Neural cell (in vitro differentiated cells): Measurements from ENCODE around the gene CRTAC1. TPM values are rescaled to one million over a fixed set of nuclear protein-coding genes. Genes with fewer than 3 reads are reported as not detected.

Experiments
- H2AFZ ChIP-seq: fragments of 200-600, 300-800 bp; sonication (generic), shearing (Covaris generic); 2 replicates; pipeline ENCODE4 v1.6.0; 2014; ENCODE audit warnings: low read depth, mild to moderate bottlenecking, antibody characterized with exemption, low read length, moderate library complexity
- H3F3A ChIP-seq: fragments of 200-600 bp; shearing (Covaris generic); 2 replicates; pipeline ENCODE4 v1.6.1; 2016; ENCODE audit warnings: mild to moderate bottlenecking, moderate library complexity, mixed read lengths, antibody characterized with exemption, low read length; ENCODE audit not compliant: insufficient read depth, poor library complexity, severe bottlenecking
- H3K27ac ChIP-seq: fragments of 200-600, 300-800 bp; sonication (generic), shearing (Covaris generic); 2 replicates; pipeline ENCODE4 v1.5.1; 2014; ENCODE audit warnings: mild to moderate bottlenecking, low read length, moderate library complexity
- H3K27me3 ChIP-seq: fragments of 300-800, 200-600 bp; sonication (generic), shearing (Covaris generic); 2 replicates; pipeline ENCODE4 v1.6.0; 2014; ENCODE audit warnings: mild to moderate bottlenecking, low read depth, low read length, moderate library complexity; ENCODE audit not compliant: insufficient read depth
- H3K36me3 ChIP-seq: fragments of 300-800, 200-600 bp; sonication (generic), shearing (Covaris generic); 2 replicates; pipeline ENCODE4 v1.5.1; 2014; ENCODE audit warnings: mild to moderate bottlenecking, antibody characterized with exemption, low read length, moderate library complexity; ENCODE audit not compliant: insufficient read depth
- H3K4me2 ChIP-seq: fragments of 300-800, 200-600 bp; sonication (generic), shearing (Covaris generic); 2 replicates; pipeline ENCODE4 v1.6.0; 2014; ENCODE audit warnings: mild to moderate bottlenecking, low read length
- H3K4me3 ChIP-seq: fragments of 300-800, 200-600 bp; sonication (generic), shearing (Covaris generic); 2 replicates; pipeline ENCODE4 v1.5.1; 2014; ENCODE audit warnings: mild to moderate bottlenecking, low read length, moderate library complexity
- H3K79me2 ChIP-seq: fragments of 200-600 bp; shearing (Covaris generic); replicated peaks from 2 replicates; pipeline ENCODE4 v1.6.0; 2014; ENCODE audit warnings: mild to moderate bottlenecking, low read length, moderate library complexity; ENCODE audit not compliant: insufficient read depth
- H3K9ac ChIP-seq: fragments of 300-800, 200-600 bp; sonication (generic), shearing (Covaris generic); 2 replicates; pipeline ENCODE4 v1.6.1; 2016; ENCODE audit warnings: mild to moderate bottlenecking, low read length, mixed read lengths
- H3K9me2 ChIP-seq: fragments of 200-600 bp; shearing (Covaris generic); 2 replicates; pipeline ENCODE4 v1.6.1; 2016; ENCODE audit warnings: mild to moderate bottlenecking, low read length, mixed read lengths; ENCODE audit not compliant: insufficient read depth
- H3K9me3 ChIP-seq: fragments of 200-600, 300-800 bp; sonication (generic), shearing (Covaris generic); 2 replicates; pipeline ENCODE4 v1.6.1; 2016; ENCODE audit warnings: mild to moderate bottlenecking, mixed run types, low read length, moderate library complexity, mixed read lengths
- H4K20me1 ChIP-seq: fragments of 200-600 bp; shearing (Covaris generic); 2 replicates; pipeline ENCODE4 v1.6.1; 2016; ENCODE audit warnings: mild to moderate bottlenecking, mixed run types; ENCODE audit not compliant: insufficient read depth
- EP300 ChIP-seq: fragments of 450-650 bp; conservative IDR thresholded peaks from 2 replicates; pipeline ENCODE4 v1.6.1; 2014; ENCODE audit warnings: antibody characterized with exemption, mild to moderate bottlenecking, moderate library complexity; ENCODE audit not compliant: poor library complexity, severe bottlenecking
- EZH2 ChIP-seq: fragments of 200-600, 300-800 bp; shearing (Covaris generic), sonication (generic); IDR thresholded peaks from 2 replicates; pipeline ENCODE4 v1.6.1; 2014; ENCODE audit warnings: antibody characterized with exemption, low read length, borderline replicate concordance, mild to moderate bottlenecking; ENCODE audit not compliant: insufficient read depth, poor library complexity, severe bottlenecking
- MXI1 ChIP-seq: fragments of 450-650 bp; conservative IDR thresholded peaks from 2 replicates; pipeline ENCODE4 v1.6.1; 2014; ENCODE audit warnings: antibody characterized with exemption, mild to moderate bottlenecking; ENCODE audit not compliant: poor library complexity, severe bottlenecking
- POLR2AphosphoS5 ChIP-seq: IDR thresholded peaks from 2 replicates; pipeline ENCODE4 v1.6.1; 2012
- RAD21 ChIP-seq: fragments of 450-650 bp; conservative IDR thresholded peaks from 2 replicates; pipeline ENCODE4 v1.6.1; 2014; ENCODE audit warnings: antibody characterized with exemption, mild to moderate bottlenecking, moderate library complexity
- SMC3 ChIP-seq: fragments of 450-650 bp; conservative IDR thresholded peaks from 2 replicates; pipeline ENCODE4 v1.6.1; 2014; ENCODE audit warnings: antibody characterized with exemption, mild to moderate bottlenecking, moderate library complexity; ENCODE audit not compliant: poor library complexity
- TAF1 ChIP-seq: IDR thresholded peaks from 2 replicates; pipeline ENCODE4 v1.6.1; 2012; ENCODE audit warnings: low read depth
- polyA plus RNA-seq: library from polyadenylated mRNA; depleted of rRNA; stranded (reverse); fragments of >200 nt; gene quantifications from 2 replicates; pipeline ENCODE4 v1.2.3, GENCODE V29; 2014
- TF ChIP-seq, protein P1 (sequence below): IDR thresholded peaks from 2 replicates; pipeline ENCODE4 v1.6.1; 2012; ENCODE audit warnings: borderline replicate concordance
- TF ChIP-seq, protein P2 (sequence below): fragments of 450-650 bp; IDR thresholded peaks from 2 replicates; pipeline ENCODE4 v1.5.1; 2014; ENCODE audit warnings: antibody characterized with exemption, mild to moderate bottlenecking, moderate library complexity; ENCODE audit not compliant: poor library complexity, severe bottlenecking

CRTAC1 gene
- polyA plus RNA-seq, 1 donor from 2014 or later = 1.1 TPM

- Histone ChIP-seq H3K27ac (no peak overlapping the region), H3K36me3 (no peaks in the 10 kb centered on the region), H3K9ac (no peak overlapping the region), H2AFZ (no peak overlapping the region), H3K9me2 (no peaks in the 10 kb centered on the region), H3F3A (no peaks in the 10 kb centered on the region), H3K9me3 (no peaks in the 10 kb centered on the region), H3K27me3 (no peaks in the 10 kb centered on the region), H3K4me3 (no peak overlapping the region), H3K4me2 (no peak overlapping the region), H4K20me1 (no peaks in the 10 kb centered on the region), H3K79me2 (no peaks in the 10 kb centered on the region)
- TF ChIP-seq MXI1 = no peak
- no peak for TF ChIP-seq EP300
- no peak for TF ChIP-seq EZH2
- TF ChIP-seq, protein P1, sequence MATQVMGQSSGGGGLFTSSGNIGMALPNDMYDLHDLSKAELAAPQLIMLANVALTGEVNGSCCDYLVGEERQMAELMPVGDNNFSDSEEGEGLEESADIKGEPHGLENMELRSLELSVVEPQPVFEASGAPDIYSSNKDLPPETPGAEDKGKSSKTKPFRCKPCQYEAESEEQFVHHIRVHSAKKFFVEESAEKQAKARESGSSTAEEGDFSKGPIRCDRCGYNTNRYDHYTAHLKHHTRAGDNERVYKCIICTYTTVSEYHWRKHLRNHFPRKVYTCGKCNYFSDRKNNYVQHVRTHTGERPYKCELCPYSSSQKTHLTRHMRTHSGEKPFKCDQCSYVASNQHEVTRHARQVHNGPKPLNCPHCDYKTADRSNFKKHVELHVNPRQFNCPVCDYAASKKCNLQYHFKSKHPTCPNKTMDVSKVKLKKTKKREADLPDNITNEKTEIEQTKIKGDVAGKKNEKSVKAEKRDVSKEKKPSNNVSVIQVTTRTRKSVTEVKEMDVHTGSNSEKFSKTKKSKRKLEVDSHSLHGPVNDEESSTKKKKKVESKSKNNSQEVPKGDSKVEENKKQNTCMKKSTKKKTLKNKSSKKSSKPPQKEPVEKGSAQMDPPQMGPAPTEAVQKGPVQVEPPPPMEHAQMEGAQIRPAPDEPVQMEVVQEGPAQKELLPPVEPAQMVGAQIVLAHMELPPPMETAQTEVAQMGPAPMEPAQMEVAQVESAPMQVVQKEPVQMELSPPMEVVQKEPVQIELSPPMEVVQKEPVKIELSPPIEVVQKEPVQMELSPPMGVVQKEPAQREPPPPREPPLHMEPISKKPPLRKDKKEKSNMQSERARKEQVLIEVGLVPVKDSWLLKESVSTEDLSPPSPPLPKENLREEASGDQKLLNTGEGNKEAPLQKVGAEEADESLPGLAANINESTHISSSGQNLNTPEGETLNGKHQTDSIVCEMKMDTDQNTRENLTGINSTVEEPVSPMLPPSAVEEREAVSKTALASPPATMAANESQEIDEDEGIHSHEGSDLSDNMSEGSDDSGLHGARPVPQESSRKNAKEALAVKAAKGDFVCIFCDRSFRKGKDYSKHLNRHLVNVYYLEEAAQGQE = no peak
- TF ChIP-seq, protein P2, sequence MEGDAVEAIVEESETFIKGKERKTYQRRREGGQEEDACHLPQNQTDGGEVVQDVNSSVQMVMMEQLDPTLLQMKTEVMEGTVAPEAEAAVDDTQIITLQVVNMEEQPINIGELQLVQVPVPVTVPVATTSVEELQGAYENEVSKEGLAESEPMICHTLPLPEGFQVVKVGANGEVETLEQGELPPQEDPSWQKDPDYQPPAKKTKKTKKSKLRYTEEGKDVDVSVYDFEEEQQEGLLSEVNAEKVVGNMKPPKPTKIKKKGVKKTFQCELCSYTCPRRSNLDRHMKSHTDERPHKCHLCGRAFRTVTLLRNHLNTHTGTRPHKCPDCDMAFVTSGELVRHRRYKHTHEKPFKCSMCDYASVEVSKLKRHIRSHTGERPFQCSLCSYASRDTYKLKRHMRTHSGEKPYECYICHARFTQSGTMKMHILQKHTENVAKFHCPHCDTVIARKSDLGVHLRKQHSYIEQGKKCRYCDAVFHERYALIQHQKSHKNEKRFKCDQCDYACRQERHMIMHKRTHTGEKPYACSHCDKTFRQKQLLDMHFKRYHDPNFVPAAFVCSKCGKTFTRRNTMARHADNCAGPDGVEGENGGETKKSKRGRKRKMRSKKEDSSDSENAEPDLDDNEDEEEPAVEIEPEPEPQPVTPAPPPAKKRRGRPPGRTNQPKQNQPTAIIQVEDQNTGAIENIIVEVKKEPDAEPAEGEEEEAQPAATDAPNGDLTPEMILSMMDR = no peak
- TF ChIP-seq SMC3 = no peak
- no peak for TF ChIP-seq RAD21
- no peak for TF ChIP-seq POLR2AphosphoS5
- no peak for TF ChIP-seq TAF1
Measured at GRCh38 chr10:97887399-97887798, 143.0 kb downstream of the CRTAC1 start.

DNA sequence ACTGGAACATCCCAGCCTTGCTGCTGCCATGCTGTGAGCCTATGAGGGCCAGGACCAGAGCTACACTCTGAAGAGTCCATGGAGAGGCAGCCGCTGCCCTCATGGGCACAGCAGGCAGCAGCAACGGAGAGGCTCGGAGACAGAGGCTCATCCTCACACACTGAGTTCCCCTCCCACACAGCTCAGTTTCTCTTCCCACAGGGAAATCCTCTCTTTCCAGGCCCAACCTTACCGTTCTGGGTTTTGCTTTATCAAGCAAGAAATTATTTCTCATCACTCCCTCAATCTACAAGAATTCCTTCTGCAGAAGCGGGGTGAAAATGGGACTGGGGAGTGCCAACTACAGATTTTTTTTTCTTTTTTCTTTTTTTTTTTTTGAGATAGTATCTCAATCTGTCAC is 144.1 kb downstream of the CRTAC1 start:
- H3K9me2 ChIP-seq = no peaks in the 10 kb centered on the region
- H3K4me2 ChIP-seq = no peak overlapping the region
- H3K4me3 ChIP-seq = no peak overlapping the region
- no peaks in the 10 kb centered on the region for H3K79me2 ChIP-seq
- no peaks in the 10 kb centered on the region for H3K9me3 ChIP-seq
- H3K9ac ChIP-seq = no peak overlapping the region
- H3F3A ChIP-seq = no peaks in the 10 kb centered on the region
- no peaks in the 10 kb centered on the region for H4K20me1 ChIP-seq
- no peak overlapping the region for H3K27ac ChIP-seq
- TF ChIP-seq, protein P1 = no peak
- TF ChIP-seq, protein P2 = no peak
- TF ChIP-seq TAF1 (no peak), POLR2AphosphoS5 (no peak), MXI1 (no peak)
- H3K27me3 ChIP-seq = no peaks in the 10 kb centered on the region
- no peak overlapping the region for H2AFZ ChIP-seq
- H3K36me3 ChIP-seq = no peaks in the 10 kb centered on the region
